ENCODE results near the gene KCNMA1.

- no peak for TF ChIP-seq POLR2A (IDR thresholded peaks at IDR 0.05)
- no peak for TF ChIP-seq CTCF (IDR thresholded peaks at IDR 0.05)
Measured at GRCh38 chr10:77392236-77392721, 245.3 kb downstream of the KCNMA1 start.
